ENCODE data around the gene FHDC1. TPM values are rescaled to one million over a fixed set of nuclear protein-coding genes. Genes with fewer than 3 reads are reported as not detected.
A peak's percentile ranks its signal among the peaks of the same experiment; 100 is the strongest.

FHDC1 gene
- total and polyA plus RNA-seq, 10 of the 15 experiments (the other 5 are each of a cell fraction or from before 2014, with no cell fraction given): 0.04 to 0.12 (median 0.06) TPM; not detected in 3

DNA sequence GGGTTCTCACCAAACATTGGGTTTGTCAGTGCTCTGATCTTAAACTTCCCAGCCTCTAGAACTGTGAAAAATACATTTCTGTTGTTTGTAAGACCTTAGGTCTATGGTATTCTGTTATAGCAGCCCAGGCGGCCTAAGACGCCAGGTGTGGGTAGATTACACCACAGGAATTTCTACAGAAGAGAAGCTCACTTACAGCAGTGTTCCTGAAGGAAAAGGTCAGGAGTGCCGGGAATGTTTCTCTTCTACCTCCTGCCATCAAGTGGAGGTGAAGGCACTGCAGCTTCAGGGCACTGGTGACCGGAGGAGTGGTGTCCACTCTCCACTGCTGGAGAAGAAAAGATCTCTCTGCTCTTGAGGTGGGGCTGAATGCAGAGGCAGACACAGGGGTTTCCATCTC lies 45.7 kb downstream of the FHDC1 start (continued):
- TF ChIP-seq, protein P1, sequence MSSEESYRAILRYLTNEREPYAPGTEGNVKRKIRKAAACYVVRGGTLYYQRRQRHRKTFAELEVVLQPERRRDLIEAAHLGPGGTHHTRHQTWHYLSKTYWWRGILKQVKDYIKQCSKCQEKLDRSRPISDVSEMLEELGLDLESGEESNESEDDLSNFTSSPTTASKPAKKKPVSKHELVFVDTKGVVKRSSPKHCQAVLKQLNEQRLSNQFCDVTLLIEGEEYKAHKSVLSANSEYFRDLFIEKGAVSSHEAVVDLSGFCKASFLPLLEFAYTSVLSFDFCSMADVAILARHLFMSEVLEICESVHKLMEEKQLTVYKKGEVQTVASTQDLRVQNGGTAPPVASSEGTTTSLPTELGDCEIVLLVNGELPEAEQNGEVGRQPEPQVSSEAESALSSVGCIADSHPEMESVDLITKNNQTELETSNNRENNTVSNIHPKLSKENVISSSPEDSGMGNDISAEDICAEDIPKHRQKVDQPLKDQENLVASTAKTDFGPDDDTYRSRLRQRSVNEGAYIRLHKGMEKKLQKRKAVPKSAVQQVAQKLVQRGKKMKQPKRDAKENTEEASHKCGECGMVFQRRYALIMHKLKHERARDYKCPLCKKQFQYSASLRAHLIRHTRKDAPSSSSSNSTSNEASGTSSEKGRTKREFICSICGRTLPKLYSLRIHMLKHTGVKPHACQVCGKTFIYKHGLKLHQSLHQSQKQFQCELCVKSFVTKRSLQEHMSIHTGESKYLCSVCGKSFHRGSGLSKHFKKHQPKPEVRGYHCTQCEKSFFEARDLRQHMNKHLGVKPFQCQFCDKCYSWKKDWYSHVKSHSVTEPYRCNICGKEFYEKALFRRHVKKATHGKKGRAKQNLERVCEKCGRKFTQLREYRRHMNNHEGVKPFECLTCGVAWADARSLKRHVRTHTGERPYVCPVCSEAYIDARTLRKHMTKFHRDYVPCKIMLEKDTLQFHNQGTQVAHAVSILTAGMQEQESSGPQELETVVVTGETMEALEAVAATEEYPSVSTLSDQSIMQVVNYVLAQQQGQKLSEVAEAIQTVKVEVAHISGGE (CRISPR knock-in tag; IDR thresholded peaks at IDR 0.05): no peak
- TF ChIP-seq TARDBP (IDR thresholded peaks at IDR 0.05; ENCODE audit: borderline replicate concordance) (no peak), JUND (IDR thresholded peaks at IDR 0.05; ENCODE audit: low read depth, low read length) (no peak)

DNA sequence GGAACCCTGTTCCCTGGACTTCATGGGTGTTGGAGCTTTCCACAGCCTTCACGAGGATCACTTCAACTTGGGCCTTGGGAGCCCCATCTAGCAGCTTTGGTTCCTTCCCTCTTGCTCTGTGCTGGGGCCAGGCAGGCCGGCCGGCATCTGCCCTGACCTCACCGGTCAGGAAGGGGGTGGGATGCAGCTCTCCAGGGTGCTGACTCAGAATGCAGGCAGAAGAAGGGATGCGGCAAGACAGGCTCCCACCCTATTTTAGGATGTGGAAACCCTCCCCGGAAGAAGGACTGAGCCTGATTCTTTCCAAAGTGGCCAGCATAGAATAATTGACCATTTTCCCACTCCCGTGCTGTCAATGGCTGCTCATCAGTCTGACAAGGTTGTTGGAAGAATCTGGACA lies 47.1 kb downstream of the FHDC1 start:
- no peak overlapping the region for H3K4me3 ChIP-seq
- no TSS peak for BruUV-seq (replicated peaks)
- RAD21 ChIA-PET (ENCODE audit: unreplicated experiment): no interaction called here
- CTCF ChIA-PET: interaction anchor here (1.0 to 1.3 kb wide), 3 partner anchors 102 to 144 kb away, joined by 3 to 5 read pairs (median 4); no protein-coding TSS in a partner anchor
- no peak for DNase-seq (ENCODE audit: low read depth, low spot score)
- POLR2A ChIA-PET: no interaction called here
- peaks cover 0 to 3% of the 10 kb centered on the region in 2 experiments; a peak in 2 of 4 replicates for H3K27me3 ChIP-seq (replicated peaks in 1 of 2; ENCODE audit: control insufficient read depth in 2 of 2, insufficient read depth in 2 of 2, low read length in 1 of 2)
- H3K27ac ChIP-seq (ENCODE audit: control insufficient read depth, insufficient read depth): no peak overlapping the region
- SMC1A ChIA-PET (ENCODE audit: uncharacterized antibody, unreplicated experiment): interaction anchor here (0.9 to 1.6 kb wide), 3 partner anchors 8 to 19 kb away, joined by 3 to 4 read pairs (median 4); no protein-coding TSS in a partner anchor
- H3K9ac ChIP-seq (ENCODE audit: control insufficient read depth, insufficient read depth, low read length): no peak overlapping the region
- WGBS (ENCODE audit: insufficient coverage, insufficient replicate concordance, low lambda C conversion rate, missing lambda C conversion rate): 26% methylated on average over 7 of the region's 7 CpGs
- H3K36me3 ChIP-seq (ENCODE audit: control insufficient read depth in 2 of 2, insufficient read depth in 2 of 2, low read length in 1 of 2): no peaks in the 10 kb centered on the region
- no peaks in the 10 kb centered on the region for H3K4me1 ChIP-seq (ENCODE audit: control insufficient read depth, insufficient read depth, low read length)
- ATAC-seq: no peak
- no peak overlapping the region for H3K4me2 ChIP-seq (ENCODE audit: control insufficient read depth, insufficient read depth)
- intact Hi-C loops (cut with micrococcal nuclease; ENCODE audit: unreplicated experiment) (no loop called here), in situ Hi-C loops (cut with MboI) (no loop called here)
- no peaks in the 10 kb centered on the region for H3K79me2 ChIP-seq (ENCODE audit: control insufficient read depth, insufficient read depth, low read length)
- TF ChIP-seq NRF1 (conservative IDR thresholded peaks at IDR 0.05; ENCODE audit: low read depth, low read length): no peak
- TF ChIP-seq, protein P2, sequence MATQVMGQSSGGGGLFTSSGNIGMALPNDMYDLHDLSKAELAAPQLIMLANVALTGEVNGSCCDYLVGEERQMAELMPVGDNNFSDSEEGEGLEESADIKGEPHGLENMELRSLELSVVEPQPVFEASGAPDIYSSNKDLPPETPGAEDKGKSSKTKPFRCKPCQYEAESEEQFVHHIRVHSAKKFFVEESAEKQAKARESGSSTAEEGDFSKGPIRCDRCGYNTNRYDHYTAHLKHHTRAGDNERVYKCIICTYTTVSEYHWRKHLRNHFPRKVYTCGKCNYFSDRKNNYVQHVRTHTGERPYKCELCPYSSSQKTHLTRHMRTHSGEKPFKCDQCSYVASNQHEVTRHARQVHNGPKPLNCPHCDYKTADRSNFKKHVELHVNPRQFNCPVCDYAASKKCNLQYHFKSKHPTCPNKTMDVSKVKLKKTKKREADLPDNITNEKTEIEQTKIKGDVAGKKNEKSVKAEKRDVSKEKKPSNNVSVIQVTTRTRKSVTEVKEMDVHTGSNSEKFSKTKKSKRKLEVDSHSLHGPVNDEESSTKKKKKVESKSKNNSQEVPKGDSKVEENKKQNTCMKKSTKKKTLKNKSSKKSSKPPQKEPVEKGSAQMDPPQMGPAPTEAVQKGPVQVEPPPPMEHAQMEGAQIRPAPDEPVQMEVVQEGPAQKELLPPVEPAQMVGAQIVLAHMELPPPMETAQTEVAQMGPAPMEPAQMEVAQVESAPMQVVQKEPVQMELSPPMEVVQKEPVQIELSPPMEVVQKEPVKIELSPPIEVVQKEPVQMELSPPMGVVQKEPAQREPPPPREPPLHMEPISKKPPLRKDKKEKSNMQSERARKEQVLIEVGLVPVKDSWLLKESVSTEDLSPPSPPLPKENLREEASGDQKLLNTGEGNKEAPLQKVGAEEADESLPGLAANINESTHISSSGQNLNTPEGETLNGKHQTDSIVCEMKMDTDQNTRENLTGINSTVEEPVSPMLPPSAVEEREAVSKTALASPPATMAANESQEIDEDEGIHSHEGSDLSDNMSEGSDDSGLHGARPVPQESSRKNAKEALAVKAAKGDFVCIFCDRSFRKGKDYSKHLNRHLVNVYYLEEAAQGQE (IDR thresholded peaks at IDR 0.05; ENCODE audit: low read depth, low read length): peak; percentile 64
- no peak overlapping the region for H2AFZ ChIP-seq (ENCODE audit: control insufficient read depth, low read depth, low read length)
- H3K9me3 ChIP-seq (replicated peaks; ENCODE audit: control insufficient read depth, insufficient read depth, low read length): no peaks in the 10 kb centered on the region
- no peak for FAIRE-seq
- no peaks in the 10 kb centered on the region for H4K20me1 ChIP-seq (ENCODE audit: control insufficient read depth, insufficient read depth)
